IMR-90 (cell line): ENCODE measurements around the gene RFPL3.

Source experiments
- CTCF ChIP-seq: conservative IDR thresholded peaks from 2 replicates; pipeline ENCODE4 v1.5.1; 2012; ENCODE audit warnings: mild to moderate bottlenecking, low read depth, low read length, improper control_type of control experiment
- FOS ChIP-seq: fragments of 150-350 bp; IDR thresholded peaks from 2 replicates; pipeline ENCODE4 v1.6.1; 2016; ENCODE audit warnings: low read depth, low read length
- MXI1 ChIP-seq: IDR thresholded peaks from 2 replicates; pipeline ENCODE4 v1.6.1; 2012; ENCODE audit warnings: low read depth, mild to moderate bottlenecking, low read length, moderate library complexity, borderline replicate concordance
- POLR2A ChIP-seq: IDR thresholded peaks from 2 replicates; pipeline ENCODE4 v1.6.1; 2012; ENCODE audit warnings: mild to moderate bottlenecking, low read depth, low read length
- RAD21 ChIP-seq: IDR thresholded peaks from 2 replicates; pipeline ENCODE4 v1.6.1; 2012; ENCODE audit warnings: low read length, improper control_type of control experiment
- RCOR1 ChIP-seq: IDR thresholded peaks from 2 replicates; pipeline ENCODE4 v1.6.1; 2012; ENCODE audit warnings: mild to moderate bottlenecking, low read length, improper control_type of control experiment; ENCODE audit not compliant: insufficient replicate concordance
- TF ChIP-seq, protein P1 (sequence below): fragments of 150-350 bp; IDR thresholded peaks from 2 replicates; pipeline ENCODE4 v1.6.1; 2017; ENCODE audit warnings: mild to moderate bottlenecking, antibody characterized with exemption, low read length, low read depth

GRCh38 chr22:32326647-32327046, 31.0 kb upstream of the RFPL3 start:
- TF ChIP-seq, protein P1, sequence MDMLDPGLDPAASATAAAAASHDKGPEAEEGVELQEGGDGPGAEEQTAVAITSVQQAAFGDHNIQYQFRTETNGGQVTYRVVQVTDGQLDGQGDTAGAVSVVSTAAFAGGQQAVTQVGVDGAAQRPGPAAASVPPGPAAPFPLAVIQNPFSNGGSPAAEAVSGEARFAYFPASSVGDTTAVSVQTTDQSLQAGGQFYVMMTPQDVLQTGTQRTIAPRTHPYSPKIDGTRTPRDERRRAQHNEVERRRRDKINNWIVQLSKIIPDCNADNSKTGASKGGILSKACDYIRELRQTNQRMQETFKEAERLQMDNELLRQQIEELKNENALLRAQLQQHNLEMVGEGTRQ = no peak
- TF ChIP-seq CTCF (no peak), POLR2A (no peak), FOS (no peak), MXI1 (no peak), RCOR1 (no peak), RAD21 (no peak)
